IMR-90 (cell line): ENCODE data around the gene KIAA0825. TPM values are rescaled to one million over a fixed set of nuclear protein-coding genes. Genes with fewer than 3 reads are reported as not detected.

Source experiments
- ATAC-seq: fragments of 200-7000 bp; cut with Tn5 transposase; 2 replicates; pipeline ENCODE4 v1.9.1; 2020; ENCODE audit warnings: low read depth, mild to moderate bottlenecking, moderate library complexity
- BruUV-seq: library from RNA; stranded (reverse); fragments of 400-500 nt; replicated peaks from 2 replicates; lab custom pipeline; 2021; lab: Mats Ljungman, UMichigan
- CTCF ChIA-PET: fragments of 300-600 bp; formaldehyde crosslinking; extraction: SDS; loops from one replicate; lab custom pipeline; 2021; ENCODE audit warnings: antibody characterized with exemption; lab: Yijun Ruan, JAX
- POLR2A ChIA-PET: fragments of 300-600 bp; sonication (Branson Sonifier 250); formaldehyde crosslinking; loops from one replicate; lab custom pipeline; 2022; ENCODE audit warnings: antibody characterized with exemption; ENCODE audit not compliant: unreplicated experiment; lab: Charles Lee
- DNase-seq: peaks from one replicate; pipeline ENCODE4 v3.0.0; 2013
- H2AFZ ChIP-seq: replicated peaks from 2 replicates; pipeline ENCODE3; 2013; ENCODE audit warnings: low read length, mild to moderate bottlenecking; ENCODE audit not compliant: poor library complexity
- H2AK5ac ChIP-seq: 2 replicates; pipeline ENCODE4 v1.6.1; 2013; ENCODE audit warnings: low read depth, low read length, inconsistent platforms
- H2AK9ac ChIP-seq: replicated peaks from 2 replicates; pipeline ENCODE3; 2013; ENCODE audit warnings: mild to moderate bottlenecking, low read depth, low read length, moderate library complexity; ENCODE audit not compliant: poor library complexity
- H2BK120ac ChIP-seq: 2 replicates; pipeline ENCODE4 v1.6.1; 2013; ENCODE audit warnings: low read depth, low read length, inconsistent platforms
- H2BK15ac ChIP-seq: 3 replicates; pipeline ENCODE4 v1.6.1; 2013; ENCODE audit warnings: low read depth, low read length, inconsistent platforms
- H2BK20ac ChIP-seq: 2 replicates; pipeline ENCODE4 v1.6.1; 2013; ENCODE audit warnings: low read depth, mild to moderate bottlenecking, inconsistent platforms, low read length, moderate library complexity
- H2BK5ac ChIP-seq: 2 replicates; pipeline ENCODE4 v1.6.1; 2013; ENCODE audit warnings: mild to moderate bottlenecking, low read depth, low read length, inconsistent platforms; ENCODE audit not compliant: poor library complexity, severe bottlenecking
- H3K14ac ChIP-seq: replicated peaks from 2 replicates; pipeline ENCODE4 v1.6.1; 2013; ENCODE audit warnings: low read depth, low read length, inconsistent platforms
- H3K18ac ChIP-seq: 2 replicates; pipeline ENCODE4 v1.6.1; 2013; ENCODE audit warnings: low read depth, low read length, control low read depth
- H3K23ac ChIP-seq: 2 replicates; pipeline ENCODE4 v1.6.1; 2013; ENCODE audit warnings: low read depth, low read length, inconsistent platforms
- H3K27ac ChIP-seq: 2 replicates; pipeline ENCODE4 v1.5.1; 2013; ENCODE audit warnings: mild to moderate bottlenecking, control low read depth, low read length; ENCODE audit not compliant: insufficient read depth
- H3K27me3 ChIP-seq: 2 replicates; pipeline ENCODE4 v1.6.1; 2013; ENCODE audit warnings: low read length; ENCODE audit not compliant: control insufficient read depth, insufficient read depth
- H3K36me3 ChIP-seq: 2 replicates; pipeline ENCODE4 v1.6.1; 2013; ENCODE audit warnings: low read length, mixed read lengths; ENCODE audit not compliant: control insufficient read depth, insufficient read depth
- H3K4ac ChIP-seq: 2 replicates; pipeline ENCODE4 v1.6.1; 2013; ENCODE audit warnings: low read depth, low read length, inconsistent platforms
- H3K4me1 ChIP-seq: 2 replicates; pipeline ENCODE4 v1.6.1; 2013; ENCODE audit warnings: low read length, mixed read lengths; ENCODE audit not compliant: control insufficient read depth, insufficient read depth
- H3K4me2 ChIP-seq: 2 replicates; pipeline ENCODE4 v1.6.1; 2013; ENCODE audit warnings: low read depth, mild to moderate bottlenecking, control low read depth, low read length, moderate library complexity
- H3K4me3 ChIP-seq: 2 replicates; pipeline ENCODE4 v1.5.1; 2013; ENCODE audit warnings: low read depth, mild to moderate bottlenecking, control low read depth, low read length, moderate library complexity; ENCODE audit not compliant: insufficient read depth
- H3K56ac ChIP-seq: 2 replicates; pipeline ENCODE4 v1.6.1; 2013; ENCODE audit warnings: low read length, inconsistent platforms; ENCODE audit not compliant: insufficient read depth; ENCODE audit errors: extremely low read depth
- H3K79me1 ChIP-seq, 2 experiments: 2 replicates each; pipeline ENCODE4 v1.6.1; 2013; ENCODE audit warnings: low read length in 2 of 2, inconsistent platforms in 1 of 2, low read depth in 1 of 2
- H3K9ac ChIP-seq: 2 replicates; pipeline ENCODE4 v1.6.1; 2013; ENCODE audit warnings: low read depth, low read length, control low read depth
- H3K9me1 ChIP-seq: 2 replicates; pipeline ENCODE4 v1.6.1; 2013; ENCODE audit warnings: low read length, inconsistent platforms; ENCODE audit not compliant: insufficient read depth
- H3K9me3 ChIP-seq: 2 replicates; pipeline ENCODE4 v1.6.1; 2013; ENCODE audit warnings: low read length; ENCODE audit not compliant: control insufficient read depth, insufficient read depth
- H4K20me1 ChIP-seq: 2 replicates; pipeline ENCODE4 v1.6.1; 2013; ENCODE audit warnings: low read length, inconsistent platforms; ENCODE audit not compliant: insufficient read depth
- H4K5ac ChIP-seq: 2 replicates; pipeline ENCODE4 v1.6.1; 2013; ENCODE audit warnings: mild to moderate bottlenecking, low read depth, low read length, control low read depth
- H4K8ac ChIP-seq, 2 experiments: 2 replicates each; pipeline ENCODE4 v1.6.1; 2013; ENCODE audit warnings: low read depth in 2 of 2, low read length in 2 of 2, control low read depth in 1 of 2, inconsistent platforms in 1 of 2
- H4K91ac ChIP-seq: 2 replicates; pipeline ENCODE4 v1.6.1; 2013; ENCODE audit warnings: low read depth, low read length, inconsistent platforms; ENCODE audit not compliant: insufficient read depth
- BHLHE40 ChIP-seq: fragments of 150-350 bp; IDR thresholded peaks from 2 replicates; pipeline ENCODE4 v1.6.1; 2016; ENCODE audit warnings: mild to moderate bottlenecking, low read depth, low read length
- CEBPB ChIP-seq: IDR thresholded peaks from 2 replicates; pipeline ENCODE4 v1.6.1; 2012; ENCODE audit warnings: low read depth, low read length, improper control_type of control experiment
- CHD1 ChIP-seq: IDR thresholded peaks from 2 replicates; pipeline ENCODE4 v1.6.1; 2012; ENCODE audit warnings: low read depth, low read length, improper control_type of control experiment
- FOS ChIP-seq: fragments of 150-350 bp; IDR thresholded peaks from 2 replicates; pipeline ENCODE4 v1.6.1; 2016; ENCODE audit warnings: low read depth, low read length
- MAFK ChIP-seq: IDR thresholded peaks from 2 replicates; pipeline ENCODE4 v1.6.1; 2012; ENCODE audit warnings: low read depth, low read length, improper control_type of control experiment
- MAZ ChIP-seq: IDR thresholded peaks from 2 replicates; pipeline ENCODE4 v1.6.1; 2012; ENCODE audit warnings: low read depth, mild to moderate bottlenecking, low read length, improper control_type of control experiment, moderate library complexity, borderline replicate concordance
- MXI1 ChIP-seq: IDR thresholded peaks from 2 replicates; pipeline ENCODE4 v1.6.1; 2012; ENCODE audit warnings: low read depth, mild to moderate bottlenecking, low read length, moderate library complexity, borderline replicate concordance
- NFE2L2 ChIP-seq: fragments of 150-350 bp; IDR thresholded peaks from 2 replicates; pipeline ENCODE4 v1.6.1; 2016; ENCODE audit warnings: low read depth, mild to moderate bottlenecking, low read length
- POLR2A ChIP-seq: IDR thresholded peaks from 2 replicates; pipeline ENCODE4 v1.6.1; 2012; ENCODE audit warnings: mild to moderate bottlenecking, low read depth, low read length
- RAD21 ChIP-seq: IDR thresholded peaks from 2 replicates; pipeline ENCODE4 v1.6.1; 2012; ENCODE audit warnings: low read length, improper control_type of control experiment
- RCOR1 ChIP-seq: IDR thresholded peaks from 2 replicates; pipeline ENCODE4 v1.6.1; 2012; ENCODE audit warnings: mild to moderate bottlenecking, low read length, improper control_type of control experiment; ENCODE audit not compliant: insufficient replicate concordance
- RFX5 ChIP-seq: IDR thresholded peaks from 2 replicates; pipeline ENCODE4 v1.8.0; 2012; ENCODE audit warnings: low read depth, mild to moderate bottlenecking, low read length, moderate library complexity
- SMC3 ChIP-seq: fragments of 150-350 bp; IDR thresholded peaks from 2 replicates; pipeline ENCODE4 v1.6.1; 2016; ENCODE audit warnings: low read depth, mild to moderate bottlenecking, antibody characterized with exemption, low read length, moderate library complexity
- WGBS, 2 experiments: methylation state at CpG; one replicate each; pipeline versions ENCODE4 v1.1.5 to v1.1.7; 2013; ENCODE audit warnings: missing lambda C conversion rate in 2 of 2; ENCODE audit not compliant: insufficient read length in 1 of 2; ENCODE audit errors: extremely low coverage in 2 of 2; 5-methylcytosine and 5-hydroxymethylcytosine counted together
- dilution Hi-C: fragments of 300-500 bp; cut with HindIII; formaldehyde crosslinking; loops from one replicate; pipeline ENCODE4 v1.14.3; 2018; ENCODE audit warnings: low sequenced_read_pairs; ENCODE audit not compliant: unreplicated experiment
- in situ Hi-C: fragments of 300-500 bp; cut with MboI; formaldehyde crosslinking; loops from 3 replicates; pipeline ENCODE4 v1.14.3; 2019; ENCODE audit warnings: low sequenced_read_pairs, inconsistent platforms, mixed read lengths
- intact Hi-C: fragments of 100-400 bp; cut with micrococcal nuclease; formaldehyde crosslinking; loops from 2 replicates; pipeline ENCODE4 v1.10.0; 2022
- polyA plus RNA-seq, 3 experiments: library from polyadenylated mRNA; depleted of rRNA; stranded (reverse); fragments of >200 nt; gene quantifications; 2 replicates each; pipeline ENCODE4 v1.2.3, GENCODE V29; 2012; ENCODE audit warnings: low replicate concordance in 1 of 3
- total RNA-seq: library from RNA; depleted of rRNA; stranded (reverse); fragments of >200 nt; gene quantifications from 2 replicates; pipeline ENCODE4 v1.2.3, GENCODE V29; 2012
- TF ChIP-seq, protein P1 (sequence below): fragments of 150-350 bp; IDR thresholded peaks from 2 replicates; pipeline ENCODE4 v1.6.1; 2016; ENCODE audit warnings: low read depth, mild to moderate bottlenecking, low read length, moderate library complexity, borderline replicate concordance
- TF ChIP-seq, protein P2 (sequence below): fragments of 150-350 bp; IDR thresholded peaks from 2 replicates; pipeline ENCODE4 v1.6.1; 2017; ENCODE audit warnings: mild to moderate bottlenecking, antibody characterized with exemption, low read length, low read depth
- TF ChIP-seq, protein P3 (sequence below): conservative IDR thresholded peaks from 2 replicates; pipeline ENCODE4 v1.5.1; 2012; ENCODE audit warnings: mild to moderate bottlenecking, low read depth, low read length, improper control_type of control experiment

KIAA0825 gene
- total and polyA plus RNA-seq, 2 of the 4 experiments (the other 2 are of a cell fraction): 0.46 to 1.8 TPM

DNA sequence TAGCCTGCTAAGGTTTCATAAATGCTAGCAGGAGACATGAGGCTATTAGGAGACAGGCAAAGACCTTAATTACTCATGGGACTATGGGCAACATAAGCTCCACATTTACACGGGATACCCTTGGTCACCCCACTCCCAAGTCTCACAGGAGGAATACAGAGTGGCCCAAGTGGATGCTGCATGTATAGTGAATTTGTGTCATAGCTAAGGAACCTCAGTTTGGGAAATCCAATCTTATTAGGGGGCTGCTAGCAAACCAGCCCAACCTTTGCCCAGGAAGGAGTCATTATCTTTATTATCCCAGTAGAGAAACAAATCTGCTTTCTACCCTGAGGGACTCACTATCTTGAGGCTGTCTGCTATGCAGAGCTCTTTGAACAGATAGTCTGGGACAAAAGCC lies 405.9 kb downstream of the KIAA0825 start:
- no peak for ATAC-seq
- WGBS, 2 experiments: no CpG with 5 or more reads among the region's 1 CpG
- no peak overlapping the region for H2BK20ac ChIP-seq
- no peak overlapping the region for H4K91ac ChIP-seq
- in situ Hi-C loops (no loop called here), dilution Hi-C loops (no loop called here), intact Hi-C loops (no loop called here)
- no peak overlapping the region for H2BK15ac ChIP-seq
- H3K56ac ChIP-seq: no peak overlapping the region
- BruUV-seq: no TSS peak
- H4K5ac ChIP-seq: no peak overlapping the region; the same call in 1 of the 2 replicates
- H3K36me3 ChIP-seq: no peaks in the 10 kb centered on the region
- H3K14ac ChIP-seq: no peak overlapping the region
- no peaks in the 10 kb centered on the region for H3K79me1 ChIP-seq
- H3K9ac ChIP-seq: no peak overlapping the region
- H3K9me1 ChIP-seq: peaks cover 5% of the 10 kb centered on the region; the same call in 1 of the 2 replicates
- POLR2A ChIA-PET: no interaction called here
- DNase-seq: no peak
- H2BK5ac ChIP-seq: no peak overlapping the region
- no peak overlapping the region for H3K4me2 ChIP-seq
- H2AK9ac ChIP-seq: no peak overlapping the region
- no peaks in the 10 kb centered on the region for H3K9me3 ChIP-seq
- H3K4me1 ChIP-seq: peaks cover 4% of the 10 kb centered on the region; the same call in 1 of the 2 replicates
- H3K4me3 ChIP-seq: no peak overlapping the region
- CTCF ChIA-PET: interaction anchor here (0.8 kb wide), 1 partner anchor 17 kb away, joined by 3 read pairs; no protein-coding TSS in a partner anchor
- H3K4ac ChIP-seq: no peak overlapping the region
- H3K27me3 ChIP-seq: 0 out of 2 replicates have a peak, but pooled peaks cover 2% of the 10 kb centered on the region
- no peak overlapping the region for H4K8ac ChIP-seq
- no peaks in the 10 kb centered on the region for H4K20me1 ChIP-seq
- TF ChIP-seq, protein P1, sequence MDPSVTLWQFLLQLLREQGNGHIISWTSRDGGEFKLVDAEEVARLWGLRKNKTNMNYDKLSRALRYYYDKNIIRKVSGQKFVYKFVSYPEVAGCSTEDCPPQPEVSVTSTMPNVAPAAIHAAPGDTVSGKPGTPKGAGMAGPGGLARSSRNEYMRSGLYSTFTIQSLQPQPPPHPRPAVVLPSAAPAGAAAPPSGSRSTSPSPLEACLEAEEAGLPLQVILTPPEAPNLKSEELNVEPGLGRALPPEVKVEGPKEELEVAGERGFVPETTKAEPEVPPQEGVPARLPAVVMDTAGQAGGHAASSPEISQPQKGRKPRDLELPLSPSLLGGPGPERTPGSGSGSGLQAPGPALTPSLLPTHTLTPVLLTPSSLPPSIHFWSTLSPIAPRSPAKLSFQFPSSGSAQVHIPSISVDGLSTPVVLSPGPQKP: no peak
- TF ChIP-seq CEBPB (no peak), BHLHE40 (no peak), MXI1 (no peak), RFX5 (no peak), POLR2A (no peak), MAFK (no peak), CHD1 (no peak), MAZ (no peak), RCOR1 (no peak), NFE2L2 (no peak), FOS (no peak), RAD21 (no peak), SMC3 (no peak)
- TF ChIP-seq, protein P2, sequence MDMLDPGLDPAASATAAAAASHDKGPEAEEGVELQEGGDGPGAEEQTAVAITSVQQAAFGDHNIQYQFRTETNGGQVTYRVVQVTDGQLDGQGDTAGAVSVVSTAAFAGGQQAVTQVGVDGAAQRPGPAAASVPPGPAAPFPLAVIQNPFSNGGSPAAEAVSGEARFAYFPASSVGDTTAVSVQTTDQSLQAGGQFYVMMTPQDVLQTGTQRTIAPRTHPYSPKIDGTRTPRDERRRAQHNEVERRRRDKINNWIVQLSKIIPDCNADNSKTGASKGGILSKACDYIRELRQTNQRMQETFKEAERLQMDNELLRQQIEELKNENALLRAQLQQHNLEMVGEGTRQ: no peak
- TF ChIP-seq, protein P3, sequence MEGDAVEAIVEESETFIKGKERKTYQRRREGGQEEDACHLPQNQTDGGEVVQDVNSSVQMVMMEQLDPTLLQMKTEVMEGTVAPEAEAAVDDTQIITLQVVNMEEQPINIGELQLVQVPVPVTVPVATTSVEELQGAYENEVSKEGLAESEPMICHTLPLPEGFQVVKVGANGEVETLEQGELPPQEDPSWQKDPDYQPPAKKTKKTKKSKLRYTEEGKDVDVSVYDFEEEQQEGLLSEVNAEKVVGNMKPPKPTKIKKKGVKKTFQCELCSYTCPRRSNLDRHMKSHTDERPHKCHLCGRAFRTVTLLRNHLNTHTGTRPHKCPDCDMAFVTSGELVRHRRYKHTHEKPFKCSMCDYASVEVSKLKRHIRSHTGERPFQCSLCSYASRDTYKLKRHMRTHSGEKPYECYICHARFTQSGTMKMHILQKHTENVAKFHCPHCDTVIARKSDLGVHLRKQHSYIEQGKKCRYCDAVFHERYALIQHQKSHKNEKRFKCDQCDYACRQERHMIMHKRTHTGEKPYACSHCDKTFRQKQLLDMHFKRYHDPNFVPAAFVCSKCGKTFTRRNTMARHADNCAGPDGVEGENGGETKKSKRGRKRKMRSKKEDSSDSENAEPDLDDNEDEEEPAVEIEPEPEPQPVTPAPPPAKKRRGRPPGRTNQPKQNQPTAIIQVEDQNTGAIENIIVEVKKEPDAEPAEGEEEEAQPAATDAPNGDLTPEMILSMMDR: no peak
- H2BK120ac ChIP-seq: no peak overlapping the region; the same call in 1 of the 2 replicates
- no peak overlapping the region for H3K27ac ChIP-seq
- no peak overlapping the region for H3K23ac ChIP-seq
- H2AFZ ChIP-seq: no peak overlapping the region
- H3K18ac ChIP-seq: no peak overlapping the region
- H2AK5ac ChIP-seq: no peak overlapping the region
